Mononuclear cell (primary cell): ENCODE measurements around the gene FLOT1. TPM values are rescaled to one million over a fixed set of nuclear protein-coding genes. Genes with fewer than 3 reads are reported as not detected.

Experiments used
- H3K27me3 ChIP-seq: 2 replicates; pipeline ENCODE4 v1.6.0; 2011; ENCODE audit warnings: low read length, control low read depth; ENCODE audit not compliant: insufficient read depth
- H3K4me1 ChIP-seq: 2 replicates; pipeline ENCODE4 v1.5.1; 2011; ENCODE audit warnings: mild to moderate bottlenecking, low read length, control low read depth; ENCODE audit not compliant: insufficient read depth
- H3K4me3 ChIP-seq: 2 replicates; pipeline ENCODE4 v1.5.1; 2011; ENCODE audit warnings: mild to moderate bottlenecking, low read length, moderate library complexity
- H3K9me3 ChIP-seq: 2 replicates; pipeline ENCODE4 v1.5.1; 2011; ENCODE audit warnings: low read depth, mild to moderate bottlenecking, control low read depth, low read length
- total RNA-seq: library from RNA; depleted of rRNA; stranded (reverse); fragments of >200 nt; gene quantifications from one replicate; pipeline ENCODE4 v1.2.3, GENCODE V29; 2012

FLOT1 gene
- total RNA-seq, 1 donor, result 68.1 TPM

DNA sequence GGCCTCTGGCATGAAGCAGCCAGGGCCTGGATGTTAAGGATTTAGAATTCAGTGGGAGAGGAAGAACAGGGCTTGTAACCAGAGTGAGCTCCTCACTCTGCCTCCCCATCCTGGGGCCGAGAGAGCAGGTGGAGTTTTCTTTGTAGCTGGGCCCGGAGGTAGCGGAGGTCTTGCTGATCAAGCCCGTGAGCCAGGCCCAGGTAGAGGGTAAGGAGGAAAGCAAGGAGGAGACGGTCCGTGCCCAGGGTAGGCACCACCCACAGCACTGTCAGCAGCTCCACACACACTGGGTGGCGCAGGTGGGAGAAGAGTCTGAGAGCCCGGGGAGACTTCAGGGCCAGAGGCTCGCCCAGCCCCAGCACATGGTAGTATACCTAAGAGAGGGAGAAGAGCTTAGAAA lies 53.9 kb downstream of the FLOT1 start:
- H3K9me3 ChIP-seq, result no peaks in the 10 kb centered on the region
- no peak overlapping the region for H3K4me3 ChIP-seq
- H3K27me3 ChIP-seq, result no peaks in the 10 kb centered on the region
- peaks cover 39% of the 10 kb centered on the region for H3K4me1 ChIP-seq

DNA sequence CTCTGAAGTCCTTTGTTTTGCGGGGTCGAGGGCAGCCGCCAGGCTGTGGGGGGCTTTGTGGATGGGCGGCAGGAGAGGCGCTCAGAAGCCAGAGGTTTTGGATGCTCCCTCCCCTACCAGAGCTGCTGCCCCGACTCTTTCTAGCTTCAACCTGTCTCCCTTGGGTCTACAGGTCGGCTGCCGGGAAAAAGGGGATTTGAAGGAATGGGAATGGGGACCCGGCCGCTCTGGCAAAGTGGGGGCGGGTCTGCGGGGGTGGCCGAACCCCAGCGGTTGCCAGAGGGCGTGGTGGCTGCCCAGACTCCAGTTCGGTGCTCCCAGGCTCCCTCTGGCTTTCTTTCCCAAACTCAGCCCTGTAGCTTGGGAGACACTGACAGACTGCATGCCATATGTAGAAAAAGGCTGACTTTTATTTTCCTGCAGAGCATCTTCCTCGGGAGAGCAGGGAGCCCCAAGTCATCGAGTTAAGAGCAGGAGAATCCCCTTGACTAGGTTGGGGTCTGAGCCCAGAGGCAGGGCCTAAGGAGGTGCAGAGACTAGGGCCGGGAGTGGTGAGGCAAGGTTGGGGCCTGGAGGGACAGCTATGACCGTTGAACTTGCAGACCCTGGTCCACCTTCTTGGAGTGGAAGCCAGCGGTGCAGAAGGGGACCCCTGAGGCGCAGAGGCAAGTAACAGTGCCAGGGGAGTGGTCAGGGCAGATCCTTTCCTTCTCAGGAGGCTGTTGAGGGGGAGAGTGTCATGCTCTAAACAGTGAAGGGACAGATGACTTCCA lies 54.6 kb downstream of the FLOT1 start:
- Histone ChIP-seq H3K4me1 (peaks cover 39% of the 10 kb centered on the region), H3K4me3 (peak overlapping the region; percentile 94), H3K9me3 (no peaks in the 10 kb centered on the region), H3K27me3 (no peaks in the 10 kb centered on the region)

- Histone ChIP-seq H3K9me3 (no peaks in the 10 kb centered on the region), H3K27me3 (no peaks in the 10 kb centered on the region), H3K4me1 (peaks cover 39% of the 10 kb centered on the region), H3K4me3 (peak overlapping the region; percentile 94)
These were observed 55.4 kb downstream of the FLOT1 start for GRCh38 chr6:30686908-30687658.

DNA sequence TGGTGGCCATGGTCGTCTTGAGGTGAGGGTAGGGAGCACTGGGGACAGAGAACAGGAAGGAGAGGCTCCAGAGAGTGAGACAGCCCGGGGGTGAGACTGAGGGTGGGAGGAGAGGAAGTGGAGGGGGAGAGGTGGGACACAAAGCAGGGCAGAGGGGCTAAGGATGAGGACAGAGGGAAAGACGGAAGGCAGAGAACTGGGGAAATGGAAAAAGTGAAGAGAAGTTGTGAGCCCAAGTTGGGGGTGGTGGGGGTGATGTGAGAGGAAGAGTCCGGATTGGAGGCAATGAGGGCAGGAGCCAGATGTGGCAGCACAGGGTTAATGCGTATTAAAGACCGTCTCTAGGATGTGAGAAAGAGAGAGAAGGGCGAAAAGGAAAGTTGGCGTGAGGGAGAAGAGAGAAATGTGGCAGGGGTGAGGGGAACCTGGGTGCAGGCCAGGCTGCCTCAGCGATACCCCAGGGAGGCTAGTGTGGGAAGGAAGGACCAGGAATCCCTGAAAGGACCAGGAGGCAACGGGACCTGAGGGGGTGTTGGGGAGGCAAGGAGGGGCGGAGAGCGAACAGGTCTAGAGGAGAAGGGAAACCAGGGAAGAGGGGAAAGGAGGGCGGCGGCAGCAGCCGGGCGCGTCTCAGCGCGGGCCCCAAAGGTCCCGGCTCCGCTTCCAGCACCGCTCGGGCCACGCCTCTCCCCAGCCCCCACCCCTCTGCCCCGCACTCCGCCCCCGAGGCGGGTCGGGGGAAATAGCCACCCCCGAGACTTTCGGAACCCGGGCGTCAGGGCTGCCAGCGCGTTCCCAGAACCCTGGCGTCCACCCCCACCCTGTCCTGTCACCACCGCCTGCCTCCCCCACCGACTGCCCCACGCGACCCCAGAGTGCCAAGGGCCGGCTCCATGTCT lies 56.2 kb downstream of the FLOT1 start, which contains the start of gene PPP1R18:
PPP1R18 (minus strand) TSS at position 637 of the 899 bp plus-strand sequence; CDS start at position 10, 627 bp downstream.
- peak within 1 kb of the TSS; percentile 94 for H3K4me3 ChIP-seq
- peaks cover 40% of the 10 kb centered on the region for H3K4me1 ChIP-seq

DNA sequence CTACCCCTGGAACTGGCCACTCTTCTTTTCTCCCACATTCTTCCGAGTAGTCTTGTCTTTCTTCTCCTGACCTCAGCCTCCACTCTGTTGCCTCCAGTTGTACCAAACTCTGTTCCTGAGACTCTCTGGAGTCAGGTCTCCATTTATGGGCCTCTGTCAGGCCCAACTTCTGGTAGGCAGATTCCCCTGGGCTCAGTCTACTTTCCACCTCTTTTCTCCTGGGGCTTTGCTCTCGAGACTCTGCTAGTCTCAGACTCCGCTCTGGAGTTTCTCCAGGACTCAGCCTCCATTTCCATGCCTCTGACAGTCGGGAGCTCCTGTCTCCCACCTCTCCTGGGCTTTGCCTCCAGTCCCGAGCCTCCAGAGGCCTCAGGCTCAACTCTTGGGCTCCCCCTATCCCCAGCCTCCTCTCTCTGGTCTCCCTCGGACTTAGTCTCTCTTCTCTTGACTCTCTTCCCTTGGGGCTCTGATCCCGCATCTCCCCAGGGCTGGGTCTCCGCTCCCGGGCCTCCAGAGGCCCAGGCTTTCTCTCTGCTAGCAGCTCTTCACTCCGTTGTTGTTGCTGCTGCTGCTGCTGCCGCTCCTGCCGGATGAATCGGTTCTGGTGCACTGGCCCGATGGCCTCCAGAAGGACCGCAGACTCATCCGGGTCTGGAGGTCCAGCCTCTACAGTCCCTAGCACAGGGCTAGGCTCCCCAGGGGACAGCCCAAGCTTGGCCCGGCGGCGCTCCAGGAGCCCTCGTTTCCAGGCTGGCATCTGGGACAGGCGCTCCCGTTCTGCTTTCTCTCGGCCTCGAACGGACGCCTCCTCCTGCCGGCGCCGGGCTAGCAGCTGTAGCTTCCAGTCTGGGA lies 57.1 kb downstream of the FLOT1 start:
- Histone ChIP-seq H3K27me3 (no peaks in the 10 kb centered on the region), H3K4me3 (peak overlapping the region; percentile 94), H3K9me3 (no peaks in the 10 kb centered on the region), H3K4me1 (peaks cover 45% of the 10 kb centered on the region)

More for the DNA sequence above, 56.2 kb downstream of the FLOT1 start, which contains the start of gene PPP1R18:
- no peaks in the 10 kb centered on the region for H3K9me3 ChIP-seq
- no peaks in the 10 kb centered on the region for H3K27me3 ChIP-seq

DNA sequence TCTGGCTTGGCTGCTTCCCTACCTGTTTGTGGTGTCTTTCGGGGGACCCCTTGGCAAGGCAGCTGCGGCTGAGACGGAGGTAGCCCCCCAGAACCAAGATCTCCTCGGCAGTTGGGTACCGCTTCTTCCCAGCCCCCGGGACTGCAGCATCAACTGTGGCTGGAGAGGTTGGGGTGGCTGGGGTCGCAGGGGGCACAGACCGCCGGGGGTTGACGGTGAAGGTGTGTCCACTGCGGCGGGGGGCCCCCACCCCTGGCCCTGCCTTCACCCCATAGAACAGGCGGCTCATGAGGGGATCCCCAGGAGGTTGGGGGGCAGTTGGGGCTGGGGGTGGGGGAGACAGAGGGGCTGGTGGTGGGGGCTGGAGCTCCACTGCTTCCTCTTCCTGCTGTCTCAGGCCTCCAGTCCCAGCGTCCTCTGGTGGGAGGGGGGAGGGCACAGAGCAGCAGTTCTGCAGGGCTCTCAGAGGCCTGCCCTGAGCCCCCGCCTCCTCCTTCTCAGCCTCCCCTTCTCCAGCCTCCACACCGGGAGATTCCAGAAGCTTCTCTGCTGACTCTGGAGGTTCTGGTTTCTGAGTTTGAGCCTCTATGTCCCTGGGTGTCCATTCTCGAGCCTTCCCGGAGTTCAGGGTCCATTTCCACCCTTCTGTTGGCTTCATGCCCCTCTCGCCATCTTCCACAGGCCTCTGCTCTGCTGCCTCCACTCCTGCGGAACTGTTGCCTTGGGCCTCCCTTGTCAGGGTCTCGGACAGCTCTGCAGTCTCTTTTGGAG lies 57.9 kb downstream of the FLOT1 start:
- Histone ChIP-seq H3K4me1 (peaks cover 45% of the 10 kb centered on the region), H3K27me3 (no peaks in the 10 kb centered on the region), H3K9me3 (no peaks in the 10 kb centered on the region), H3K4me3 (peak overlapping the region; percentile 94)

- H3K4me3 ChIP-seq, result peak overlapping the region; percentile 94
- no peaks in the 10 kb centered on the region for H3K27me3 ChIP-seq
- H3K4me1 ChIP-seq, result peaks cover 44% of the 10 kb centered on the region
- H3K9me3 ChIP-seq, result no peaks in the 10 kb centered on the region
These were observed 58.5 kb downstream of the FLOT1 start for GRCh38 chr6:30683980-30684338.

DNA sequence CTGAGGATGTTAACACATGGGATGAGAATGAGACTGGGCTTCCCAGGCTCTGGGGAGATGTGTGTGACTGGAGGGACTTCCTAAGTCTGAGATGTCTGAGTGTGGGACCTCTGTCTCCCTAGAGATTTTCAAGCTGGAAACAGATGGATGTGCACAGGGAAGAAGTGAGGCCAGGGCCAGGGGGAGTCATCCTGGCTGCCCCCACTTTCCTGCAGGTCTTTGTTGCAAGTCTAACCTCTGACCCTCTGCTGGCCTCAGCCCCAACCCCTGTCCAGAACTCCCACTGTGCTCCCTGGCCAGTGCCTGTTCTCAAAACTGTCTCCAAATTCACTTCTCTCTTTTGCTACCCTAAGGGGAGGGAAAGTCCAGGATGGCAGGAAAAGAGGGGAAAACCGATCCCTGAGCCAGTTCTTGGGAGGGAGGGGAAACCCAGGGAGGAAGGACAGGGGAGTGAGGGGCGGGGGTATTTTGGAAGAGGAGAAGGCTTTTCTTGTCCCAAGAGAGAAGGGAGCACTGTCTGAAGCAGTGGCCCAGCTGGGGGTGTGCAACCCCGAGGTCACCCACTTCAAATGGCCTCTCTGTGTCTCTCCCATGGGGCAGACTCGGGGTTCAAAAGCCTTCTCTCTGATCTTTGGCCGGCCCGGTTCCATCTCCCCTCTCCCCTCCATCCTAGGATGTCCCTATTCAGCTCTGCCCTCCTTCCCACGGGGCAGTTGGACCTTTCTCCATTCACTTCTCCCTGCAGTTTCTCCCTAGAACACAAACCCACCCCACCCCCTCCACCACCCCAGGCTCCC lies 59.1 kb downstream of the FLOT1 start:
- Histone ChIP-seq H3K27me3 (no peaks in the 10 kb centered on the region), H3K4me1 (peaks cover 44% of the 10 kb centered on the region), H3K9me3 (no peaks in the 10 kb centered on the region), H3K4me3 (peak overlapping the region; percentile 94)

GRCh38 chr6:30682143-30683117 lies 60.1 kb downstream of the FLOT1 start:
- Histone ChIP-seq H3K4me3 (peak overlapping the region; percentile 94), H3K27me3 (no peaks in the 10 kb centered on the region), H3K9me3 (no peaks in the 10 kb centered on the region), H3K4me1 (peaks cover 42% of the 10 kb centered on the region)

GRCh38 chr6:30681766-30682142 lies 60.7 kb downstream of the FLOT1 start:
- Histone ChIP-seq H3K4me1 (peaks cover 48% of the 10 kb centered on the region), H3K27me3 (no peaks in the 10 kb centered on the region), H3K9me3 (no peaks in the 10 kb centered on the region), H3K4me3 (peak overlapping the region; percentile 94)

GRCh38 chr6:30679765-30680535 lies 62.5 kb downstream of the FLOT1 start:
- Histone ChIP-seq H3K9me3 (no peaks in the 10 kb centered on the region), H3K4me3 (peak overlapping the region; percentile 94), H3K27me3 (no peaks in the 10 kb centered on the region), H3K4me1 (peaks cover 49% of the 10 kb centered on the region)
